ENCODE data around the gene POP7.
"Not testable (repeated sequence)": the region's sequence is repeated elsewhere in the genome, so short reads cannot be mapped to it uniquely, and the experiment has no call there.

The POP7 gene

DNA sequence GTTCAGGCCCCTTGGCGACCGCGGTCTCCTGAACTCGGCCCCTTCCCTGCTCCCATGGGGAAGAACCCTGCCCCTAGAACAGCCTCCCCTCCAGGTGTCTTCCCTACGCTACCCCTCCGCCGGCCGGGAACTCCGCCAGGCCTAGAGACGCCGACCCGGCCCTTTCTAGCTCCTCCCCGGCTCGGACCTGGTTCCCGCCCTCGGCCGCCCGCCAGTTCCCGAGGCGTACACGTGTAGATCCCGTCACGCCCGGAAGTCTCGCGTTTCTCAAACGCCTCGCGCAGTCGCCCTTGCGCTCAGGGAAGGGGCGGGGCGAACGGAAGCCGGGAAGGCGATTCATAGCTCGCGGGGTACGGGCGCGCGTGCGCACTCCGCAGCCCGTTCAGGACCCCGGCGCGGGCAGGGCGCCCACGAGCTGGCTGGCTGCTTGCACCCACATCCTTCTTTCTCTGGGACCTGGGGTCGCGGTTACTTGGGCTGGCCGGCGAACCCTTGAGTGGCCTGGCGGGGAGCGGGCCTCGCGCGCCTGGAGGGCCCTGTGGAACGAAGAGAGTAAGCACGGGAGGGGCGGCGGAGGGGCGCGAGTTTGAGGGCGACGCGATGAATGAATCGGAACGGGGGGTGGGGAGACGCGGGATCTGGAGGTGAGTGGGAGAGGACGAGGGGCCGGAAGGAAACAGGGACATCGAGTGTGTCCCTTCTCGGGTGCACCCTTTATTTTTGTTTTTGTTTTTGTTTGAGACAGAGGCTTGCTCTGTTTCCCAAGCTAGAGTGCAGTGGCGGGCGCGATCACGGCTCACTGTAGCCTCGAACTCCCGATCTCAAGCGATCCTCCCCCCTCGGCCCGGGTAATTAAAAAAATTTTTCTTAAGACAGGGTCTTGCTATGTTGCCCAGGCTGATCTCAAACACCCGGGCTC lies at the start of gene POP7:
TSS of gene POP7 (plus strand) at position 369 of the 919 bp plus-strand sequence. CDS start 710 bp downstream, outside the sequence.
- peak; percentile 99 for DNase-seq

GRCh38 chr7:100662194-100662776 lies 43.6 kb upstream of the POP7 start:
- DNase-seq, result not testable (repeated sequence)

DNA sequence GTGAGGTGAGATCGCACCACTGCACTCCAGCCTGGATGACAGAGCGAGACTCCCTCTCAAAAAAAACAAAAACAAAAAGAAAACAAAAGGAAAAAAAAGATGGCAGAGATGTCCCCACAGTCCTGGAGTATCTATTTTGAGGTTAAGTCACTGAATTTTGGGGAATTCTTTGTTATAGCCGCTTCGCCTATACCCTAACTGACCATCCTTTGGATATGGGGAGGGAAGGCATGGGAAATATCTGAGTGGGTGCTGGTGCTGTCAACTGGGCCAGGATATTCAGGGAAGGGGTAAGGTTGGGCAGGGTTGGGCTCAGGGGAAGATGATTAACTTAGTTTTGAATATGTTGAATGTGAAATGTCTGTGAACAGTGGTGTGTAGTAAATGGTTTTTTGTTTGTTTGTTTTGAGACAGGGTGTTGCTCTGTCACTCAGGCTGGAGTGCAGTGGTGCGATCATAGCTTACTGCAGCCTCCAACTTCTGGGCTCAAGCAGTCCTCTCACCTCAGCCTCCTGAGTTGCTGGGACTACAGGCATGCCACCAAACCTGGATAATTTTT lies 40.7 kb upstream of the POP7 start:
- DNase-seq, result no peak

DNA sequence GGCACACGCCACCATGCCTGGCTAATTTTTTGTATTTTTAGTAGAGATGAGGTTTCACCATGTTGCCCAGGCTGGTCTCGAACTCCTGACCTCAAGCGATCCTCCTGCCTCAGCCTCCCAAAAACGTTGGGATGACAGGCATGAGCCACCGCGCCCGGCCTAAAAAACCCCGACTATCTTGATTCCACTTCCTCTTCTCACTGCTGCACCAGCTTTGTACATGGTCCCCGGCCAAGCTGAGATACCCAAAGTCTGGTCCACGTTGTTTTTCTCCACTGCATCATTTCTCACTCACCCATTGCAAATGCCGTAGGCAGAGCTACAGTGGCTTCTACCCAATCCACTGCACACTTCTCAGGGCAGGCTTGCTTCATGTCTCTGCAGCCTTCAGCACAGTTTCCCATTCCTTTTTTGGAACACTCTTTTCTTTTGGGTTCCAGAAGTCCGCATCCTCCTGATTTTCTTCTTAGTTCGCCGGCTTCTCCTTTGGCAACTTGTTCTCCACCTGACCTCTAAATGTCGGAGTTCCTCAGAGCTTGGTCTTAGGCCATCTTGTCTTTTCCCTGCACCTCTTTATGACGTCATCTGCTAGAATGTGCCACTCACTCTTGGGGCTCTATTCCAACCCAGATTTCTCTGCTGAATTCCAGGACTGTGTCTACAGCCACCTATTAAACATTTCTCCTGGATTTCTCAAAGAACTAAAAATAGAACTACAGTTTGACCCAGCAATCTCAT lies 38.4 kb upstream of the POP7 start:
- no peak for DNase-seq

- DNase-seq, result no peak
These were observed 37.9 kb upstream of the POP7 start for GRCh38 chr7:100668069-100668449.

- DNase-seq, result not testable (repeated sequence)
These were observed 36.8 kb upstream of the POP7 start for GRCh38 chr7:100669106-100669505.

DNA sequence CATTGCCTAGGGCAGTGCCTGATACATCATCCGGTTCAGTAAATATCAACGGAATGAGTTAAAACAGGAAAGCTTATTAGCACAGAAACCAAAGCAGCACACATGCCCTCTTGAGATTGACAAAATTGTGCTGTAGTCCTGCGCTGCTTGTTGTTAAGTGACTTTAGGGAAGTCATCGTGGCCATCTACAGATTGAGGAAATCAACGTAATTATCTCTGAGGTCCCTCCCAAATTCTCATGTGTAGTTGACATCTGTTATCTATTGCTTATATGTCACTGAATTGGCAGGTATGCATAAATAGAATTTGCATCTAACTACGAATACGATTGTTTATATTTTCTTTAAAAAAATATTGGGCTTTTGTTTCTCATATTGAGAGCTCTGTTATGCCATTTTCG lies 35.8 kb upstream of the POP7 start:
- no peak for DNase-seq

GRCh38 chr7:100671353-100672327 lies 34.3 kb upstream of the POP7 start:
- DNase-seq, result no peak

DNA sequence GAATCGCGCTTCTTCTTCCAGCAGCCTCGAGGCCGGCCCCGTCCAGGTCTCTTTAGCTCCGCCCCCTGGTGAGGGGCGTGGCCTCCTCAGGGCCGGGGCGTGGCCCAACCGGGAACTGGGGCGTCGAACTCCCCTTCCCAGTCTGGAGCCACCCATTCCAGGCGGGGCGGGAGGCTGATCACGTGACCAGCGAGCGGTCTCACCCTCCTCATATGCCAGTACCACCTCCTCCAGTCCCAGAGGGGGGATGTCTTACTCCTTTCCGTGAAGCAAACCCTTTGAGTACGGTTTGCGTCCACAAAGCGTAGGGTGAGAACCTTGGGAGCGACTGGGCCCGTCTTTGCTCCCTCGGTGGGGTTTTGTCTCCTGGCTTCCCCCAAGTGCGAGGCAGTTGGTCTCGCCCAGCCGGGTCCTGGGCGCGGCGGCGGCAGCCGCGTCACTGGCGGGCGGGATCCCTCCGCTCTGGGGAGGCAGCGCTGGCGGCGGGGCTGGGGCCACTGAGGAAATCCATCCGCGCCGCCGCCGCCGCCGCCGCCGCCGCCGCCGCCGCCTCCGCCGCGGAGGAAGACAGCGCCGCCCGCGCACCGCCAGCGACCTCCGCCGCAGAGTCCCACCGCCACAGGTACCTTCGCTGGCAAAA lies 32.5 kb upstream of the POP7 start, which contains the start of gene GNB2:
TSS of gene GNB2 (plus strand) at position 439 of the 640 bp plus-strand sequence. CDS start 2,526 bp downstream, outside the sequence.
- peak; percentile 99 for DNase-seq

GRCh38 chr7:100673942-100674410 lies 31.9 kb upstream of the POP7 start:
- peak; percentile 45 for DNase-seq

- DNase-seq, result no peak
These were observed 31.4 kb upstream of the POP7 start for GRCh38 chr7:100674411-100675104.

DNA sequence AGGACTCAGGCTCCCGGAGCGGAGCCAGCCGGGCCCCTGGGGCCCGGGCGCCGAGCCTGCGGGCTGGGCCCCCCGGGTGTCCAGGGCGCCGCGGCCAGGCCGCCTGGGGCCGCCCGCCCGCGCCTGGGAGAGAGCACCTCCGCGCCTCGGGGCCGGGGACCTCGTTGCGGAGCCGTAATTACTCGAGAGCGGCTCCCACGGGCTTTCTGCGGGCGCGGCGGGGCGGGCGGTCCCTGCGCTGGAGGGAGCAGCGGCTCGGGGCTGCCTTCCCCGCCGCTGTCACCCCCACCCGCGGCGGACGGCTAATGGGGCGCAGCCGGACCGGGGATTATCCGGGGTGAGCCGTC lies 30.8 kb upstream of the POP7 start:
- peak; percentile 52 for DNase-seq

DNA sequence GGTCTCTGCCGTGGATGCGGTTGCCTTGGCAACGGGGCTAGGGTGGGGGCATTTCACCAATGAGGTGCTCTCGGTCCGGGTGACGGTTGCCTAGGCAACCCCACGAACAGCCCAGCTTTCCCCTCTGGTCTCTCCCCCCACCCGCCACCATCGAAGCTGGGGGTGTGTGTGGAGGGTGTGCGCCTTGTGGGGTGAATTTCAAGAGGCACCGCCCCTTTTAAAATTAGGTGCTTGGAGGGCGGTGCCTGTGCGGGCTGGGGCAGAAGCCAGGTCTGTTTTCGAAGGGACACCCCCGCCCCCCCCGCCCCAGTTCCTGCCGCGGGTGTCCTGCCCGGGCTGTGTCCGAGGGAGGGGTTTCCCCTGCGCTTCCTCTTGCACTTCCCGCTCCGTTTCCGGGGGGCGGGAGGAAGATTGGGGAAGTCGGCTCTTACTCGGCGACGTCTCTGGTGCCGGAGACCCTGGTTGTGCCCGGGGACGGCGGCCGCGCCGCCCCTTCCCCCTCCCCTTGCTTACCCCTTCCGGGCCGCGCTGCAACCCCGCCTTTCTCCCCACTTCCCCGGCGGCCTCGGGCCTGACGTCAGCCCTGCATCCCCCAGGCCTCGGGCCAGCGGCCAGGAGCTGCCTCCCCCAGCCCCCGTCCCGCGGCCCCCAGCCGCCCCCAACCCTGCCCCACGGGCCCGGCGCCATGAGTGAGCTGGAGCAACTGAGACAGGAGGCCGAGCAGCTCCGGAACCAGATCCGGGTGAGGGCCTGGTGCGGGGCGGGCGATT lies 30.2 kb upstream of the POP7 start:
- DNase-seq, result peak; percentile 70

- DNase-seq, result no peak
These were observed 29.2 kb upstream of the POP7 start for GRCh38 chr7:100676501-100677306.

- DNase-seq, result no peak
These were observed 28.3 kb upstream of the POP7 start for GRCh38 chr7:100677308-100678267.

DNA sequence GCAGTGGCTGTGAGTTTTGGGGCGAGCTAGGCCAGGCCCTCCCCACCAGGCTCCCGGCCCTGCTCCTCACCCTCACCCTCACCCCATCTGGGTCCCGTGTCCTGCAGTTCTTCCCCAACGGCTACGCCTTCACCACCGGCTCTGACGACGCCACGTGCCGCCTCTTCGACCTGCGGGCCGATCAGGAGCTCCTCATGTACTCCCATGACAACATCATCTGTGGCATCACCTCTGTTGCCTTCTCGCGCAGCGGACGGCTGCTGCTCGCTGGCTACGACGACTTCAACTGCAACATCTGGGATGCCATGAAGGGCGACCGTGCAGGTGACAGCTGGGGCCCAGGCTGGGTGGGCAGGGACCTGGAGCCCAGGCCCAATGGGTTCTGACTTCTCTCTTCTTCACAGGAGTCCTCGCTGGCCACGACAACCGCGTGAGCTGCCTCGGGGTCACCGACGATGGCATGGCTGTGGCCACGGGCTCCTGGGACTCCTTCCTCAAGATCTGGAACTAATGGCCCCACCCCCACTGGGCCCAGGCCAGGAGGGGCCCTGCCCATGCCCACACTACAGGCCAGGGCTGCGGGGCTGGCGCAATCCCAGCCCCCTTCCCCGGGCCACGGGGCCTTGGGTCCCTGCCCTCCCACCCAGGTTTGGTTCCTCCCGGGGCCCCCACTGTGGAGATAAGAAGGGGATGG lies 27.5 kb upstream of the POP7 start:
- no peak for DNase-seq

Measured in stimulated activated CD4-positive, alpha-beta T cell treated with anti-CD3 and anti-CD28 coated beads, Interleukin-4, amount 100 ng/mL, for 1 hour (primary cell).